IMR-90 (cell line): ENCODE data around the gene LRRFIP1. TPM values are rescaled to one million over a fixed set of nuclear protein-coding genes. Genes with fewer than 3 reads are reported as not detected.

ENCODE experiments used
- ATAC-seq: fragments of 200-7000 bp; cut with Tn5 transposase; 2 replicates; pipeline ENCODE4 v1.9.1; 2020; ENCODE audit warnings: low read depth, mild to moderate bottlenecking, moderate library complexity
- BruUV-seq: library from RNA; stranded (reverse); fragments of 400-500 nt; replicated peaks from 2 replicates; lab custom pipeline; 2021; lab: Mats Ljungman, UMichigan
- CTCF ChIA-PET: fragments of 300-600 bp; formaldehyde crosslinking; extraction: SDS; loops from one replicate; lab custom pipeline; 2021; ENCODE audit warnings: antibody characterized with exemption; lab: Yijun Ruan, JAX
- POLR2A ChIA-PET: fragments of 300-600 bp; sonication (Branson Sonifier 250); formaldehyde crosslinking; loops from one replicate; lab custom pipeline; 2022; ENCODE audit warnings: antibody characterized with exemption; ENCODE audit not compliant: unreplicated experiment; lab: Charles Lee
- DNase-seq: peaks from one replicate; pipeline ENCODE4 v3.0.0; 2013
- H2AFZ ChIP-seq: replicated peaks from 2 replicates; pipeline ENCODE3; 2013; ENCODE audit warnings: low read length, mild to moderate bottlenecking; ENCODE audit not compliant: poor library complexity
- H2AK5ac ChIP-seq: 2 replicates; pipeline ENCODE4 v1.6.1; 2013; ENCODE audit warnings: low read depth, low read length, inconsistent platforms
- H2AK9ac ChIP-seq: replicated peaks from 2 replicates; pipeline ENCODE3; 2013; ENCODE audit warnings: mild to moderate bottlenecking, low read depth, low read length, moderate library complexity; ENCODE audit not compliant: poor library complexity
- H2BK120ac ChIP-seq: 2 replicates; pipeline ENCODE4 v1.6.1; 2013; ENCODE audit warnings: low read depth, low read length, inconsistent platforms
- H2BK15ac ChIP-seq: 3 replicates; pipeline ENCODE4 v1.6.1; 2013; ENCODE audit warnings: low read depth, low read length, inconsistent platforms
- H2BK20ac ChIP-seq: 2 replicates; pipeline ENCODE4 v1.6.1; 2013; ENCODE audit warnings: low read depth, mild to moderate bottlenecking, inconsistent platforms, low read length, moderate library complexity
- H2BK5ac ChIP-seq: 2 replicates; pipeline ENCODE4 v1.6.1; 2013; ENCODE audit warnings: mild to moderate bottlenecking, low read depth, low read length, inconsistent platforms; ENCODE audit not compliant: poor library complexity, severe bottlenecking
- H3K14ac ChIP-seq: replicated peaks from 2 replicates; pipeline ENCODE4 v1.6.1; 2013; ENCODE audit warnings: low read depth, low read length, inconsistent platforms
- H3K18ac ChIP-seq: 2 replicates; pipeline ENCODE4 v1.6.1; 2013; ENCODE audit warnings: low read depth, low read length, control low read depth
- H3K23ac ChIP-seq: 2 replicates; pipeline ENCODE4 v1.6.1; 2013; ENCODE audit warnings: low read depth, low read length, inconsistent platforms
- H3K27ac ChIP-seq: 2 replicates; pipeline ENCODE4 v1.5.1; 2013; ENCODE audit warnings: mild to moderate bottlenecking, control low read depth, low read length; ENCODE audit not compliant: insufficient read depth
- H3K27me3 ChIP-seq: 2 replicates; pipeline ENCODE4 v1.6.1; 2013; ENCODE audit warnings: low read length; ENCODE audit not compliant: control insufficient read depth, insufficient read depth
- H3K36me3 ChIP-seq: 2 replicates; pipeline ENCODE4 v1.6.1; 2013; ENCODE audit warnings: low read length, mixed read lengths; ENCODE audit not compliant: control insufficient read depth, insufficient read depth
- H3K4ac ChIP-seq: 2 replicates; pipeline ENCODE4 v1.6.1; 2013; ENCODE audit warnings: low read depth, low read length, inconsistent platforms
- H3K4me1 ChIP-seq: 2 replicates; pipeline ENCODE4 v1.6.1; 2013; ENCODE audit warnings: low read length, mixed read lengths; ENCODE audit not compliant: control insufficient read depth, insufficient read depth
- H3K4me2 ChIP-seq: 2 replicates; pipeline ENCODE4 v1.6.1; 2013; ENCODE audit warnings: low read depth, mild to moderate bottlenecking, control low read depth, low read length, moderate library complexity
- H3K4me3 ChIP-seq: 2 replicates; pipeline ENCODE4 v1.5.1; 2013; ENCODE audit warnings: low read depth, mild to moderate bottlenecking, control low read depth, low read length, moderate library complexity; ENCODE audit not compliant: insufficient read depth
- H3K56ac ChIP-seq: 2 replicates; pipeline ENCODE4 v1.6.1; 2013; ENCODE audit warnings: low read length, inconsistent platforms; ENCODE audit not compliant: insufficient read depth; ENCODE audit errors: extremely low read depth
- H3K79me1 ChIP-seq, 2 experiments: 2 replicates each; pipeline ENCODE4 v1.6.1; 2013; ENCODE audit warnings: low read length in 2 of 2, inconsistent platforms in 1 of 2, low read depth in 1 of 2
- H3K9ac ChIP-seq: 2 replicates; pipeline ENCODE4 v1.6.1; 2013; ENCODE audit warnings: low read depth, low read length, control low read depth
- H3K9me1 ChIP-seq: 2 replicates; pipeline ENCODE4 v1.6.1; 2013; ENCODE audit warnings: low read length, inconsistent platforms; ENCODE audit not compliant: insufficient read depth
- H3K9me3 ChIP-seq: 2 replicates; pipeline ENCODE4 v1.6.1; 2013; ENCODE audit warnings: low read length; ENCODE audit not compliant: control insufficient read depth, insufficient read depth
- H4K20me1 ChIP-seq: 2 replicates; pipeline ENCODE4 v1.6.1; 2013; ENCODE audit warnings: low read length, inconsistent platforms; ENCODE audit not compliant: insufficient read depth
- H4K5ac ChIP-seq: 2 replicates; pipeline ENCODE4 v1.6.1; 2013; ENCODE audit warnings: mild to moderate bottlenecking, low read depth, low read length, control low read depth
- H4K8ac ChIP-seq, 2 experiments: 2 replicates each; pipeline ENCODE4 v1.6.1; 2013; ENCODE audit warnings: low read depth in 2 of 2, low read length in 2 of 2, control low read depth in 1 of 2, inconsistent platforms in 1 of 2
- H4K91ac ChIP-seq: 2 replicates; pipeline ENCODE4 v1.6.1; 2013; ENCODE audit warnings: low read depth, low read length, inconsistent platforms; ENCODE audit not compliant: insufficient read depth
- BHLHE40 ChIP-seq: fragments of 150-350 bp; IDR thresholded peaks from 2 replicates; pipeline ENCODE4 v1.6.1; 2016; ENCODE audit warnings: mild to moderate bottlenecking, low read depth, low read length
- NFE2L2 ChIP-seq: fragments of 150-350 bp; IDR thresholded peaks from 2 replicates; pipeline ENCODE4 v1.6.1; 2016; ENCODE audit warnings: low read depth, mild to moderate bottlenecking, low read length
- RAD21 ChIP-seq: IDR thresholded peaks from 2 replicates; pipeline ENCODE4 v1.6.1; 2012; ENCODE audit warnings: low read length, improper control_type of control experiment
- WGBS, 2 experiments: methylation state at CpG; one replicate each; pipeline versions ENCODE4 v1.1.5 to v1.1.7; 2013; ENCODE audit warnings: missing lambda C conversion rate in 2 of 2; ENCODE audit not compliant: insufficient read length in 1 of 2; ENCODE audit errors: extremely low coverage in 2 of 2; 5-methylcytosine and 5-hydroxymethylcytosine counted together
- dilution Hi-C: fragments of 300-500 bp; cut with HindIII; formaldehyde crosslinking; loops from one replicate; pipeline ENCODE4 v1.14.3; 2018; ENCODE audit warnings: low sequenced_read_pairs; ENCODE audit not compliant: unreplicated experiment
- in situ Hi-C: fragments of 300-500 bp; cut with MboI; formaldehyde crosslinking; loops from 3 replicates; pipeline ENCODE4 v1.14.3; 2019; ENCODE audit warnings: low sequenced_read_pairs, inconsistent platforms, mixed read lengths
- intact Hi-C: fragments of 100-400 bp; cut with micrococcal nuclease; formaldehyde crosslinking; loops from 2 replicates; pipeline ENCODE4 v1.10.0; 2022
- polyA plus RNA-seq, 3 experiments: library from polyadenylated mRNA; depleted of rRNA; stranded (reverse); fragments of >200 nt; gene quantifications; 2 replicates each; pipeline ENCODE4 v1.2.3, GENCODE V29; 2012; ENCODE audit warnings: low replicate concordance in 1 of 3
- total RNA-seq: library from RNA; depleted of rRNA; stranded (reverse); fragments of >200 nt; gene quantifications from 2 replicates; pipeline ENCODE4 v1.2.3, GENCODE V29; 2012

The LRRFIP1 gene
- total and polyA plus RNA-seq, 2 of the 4 experiments (the other 2 are of a cell fraction): 52.2 to 54.4 TPM

- Histone ChIP-seq H3K14ac (no peak overlapping the region), H2BK20ac (no peak overlapping the region), H2AK5ac (no peak overlapping the region), H2AK9ac (no peak overlapping the region), H2BK120ac (no peak overlapping the region), H2AFZ (no peak overlapping the region), H3K4ac (no peak overlapping the region), H3K9me1 (peaks cover 22% of the 10 kb centered on the region), H2BK5ac (no peak overlapping the region), H3K9me3 (no peaks in the 10 kb centered on the region), H2BK15ac (no peak overlapping the region), H3K79me1 (peaks cover 37 to 80% of the 10 kb centered on the region in 2 experiments; a peak in 3 of 4 replicates), H4K5ac (no peak overlapping the region), H3K23ac (no peak overlapping the region), H3K56ac (no peak overlapping the region), H3K27me3 (no peaks in the 10 kb centered on the region), H3K4me3 (no peak overlapping the region), H3K4me2 (no peak overlapping the region), H4K20me1 (peaks cover 42% of the 10 kb centered on the region), H3K36me3 (peaks cover 26% of the 10 kb centered on the region), H4K8ac (no peak overlapping the region), H3K4me1 (peaks cover 14% of the 10 kb centered on the region), H3K9ac (no peak overlapping the region), H4K91ac (no peak overlapping the region), H3K27ac (no peak overlapping the region), H3K18ac (no peak overlapping the region)
- ChIA-PET POLR2A (interaction anchor here (0.6 kb wide), 1 partner anchor 660 kb away, joined by 3 read pairs; no protein-coding TSS in a partner anchor), CTCF (interaction anchor here (3.9 kb wide), 1 partner anchor 75 kb away, joined by 56 read pairs; no protein-coding TSS in a partner anchor)
- DNase-seq (no peak), ATAC-seq (no peak)
- 92% methylated on average over 8 of the region's 15 CpGs; no CpG with 5 or more reads in 1 of the 2 experiments for WGBS, 2 experiments
- TF ChIP-seq RAD21 (no peak), NFE2L2 (no peak), BHLHE40 (no peak)
- no TSS peak for BruUV-seq
- dilution Hi-C loops (no loop called here), intact Hi-C loops (loop anchor here (5.0 to 10.0 kb wide), 2 partner anchors 59 to 652 kb away; no protein-coding TSS in a partner anchor), in situ Hi-C loops (loop anchor here (10.0 to 25.0 kb wide), 2 partner anchors 232 to 634 kb away; no protein-coding TSS in a partner anchor)
Observed at GRCh38 chr2:237746302-237747080, 119.1 kb downstream of the LRRFIP1 start.
